CD14-positive monocyte (primary cell): ENCODE results near the gene NUDT1. TPM values are rescaled to one million over a fixed set of nuclear protein-coding genes. Genes with fewer than 3 reads are reported as not detected.

Experiments used
- DNase-seq, 3 donors: peaks; one replicate each; pipeline ENCODE4 v3.0.0-alpha.2; 2011 to 2022
- H2AFZ ChIP-seq: 2 replicates; pipeline ENCODE4 v1.6.0; 2012; ENCODE audit warnings: mild to moderate bottlenecking, low read depth, low read length, inconsistent platforms; ENCODE audit not compliant: insufficient read depth, poor library complexity, severe bottlenecking
- H3K27ac ChIP-seq, 2 donors: 1 replicate in 1 of 2; 2 replicates in 1 of 2; pipeline ENCODE4 v1.5.1; 2012 to 2013; ENCODE audit warnings: low read length in 2 of 2, control low read depth in 1 of 2, inconsistent platforms in 1 of 2, low read depth in 1 of 2, mild to moderate bottlenecking in 1 of 2
- H3K27me3 ChIP-seq, 2 donors: one replicate each; pipeline versions ENCODE4 v1.6.0 to v1.6.1; 2011 to 2013; ENCODE audit warnings: low read length in 2 of 2; ENCODE audit not compliant: control insufficient read depth in 2 of 2, insufficient read depth in 2 of 2
- H3K36me3 ChIP-seq, 2 donors: replicated peaks in 1 of 2; 1 replicate in 1 of 2; 2 replicates in 1 of 2; pipeline versions ENCODE4 v1.5.1 to v1.6.1; 2012 to 2013; ENCODE audit warnings: low read length in 2 of 2, control low read depth in 1 of 2, inconsistent platforms in 1 of 2, mild to moderate bottlenecking in 1 of 2; ENCODE audit not compliant: insufficient read depth in 2 of 2, control insufficient read depth in 1 of 2
- H3K4me1 ChIP-seq, 2 donors: 1 replicate in 1 of 2; 2 replicates in 1 of 2; pipeline versions ENCODE4 v1.5.1 to v1.6.1; 2012 to 2013; ENCODE audit warnings: low read length in 2 of 2, control low read depth in 1 of 2, inconsistent platforms in 1 of 2, mild to moderate bottlenecking in 1 of 2, moderate library complexity in 1 of 2; ENCODE audit not compliant: insufficient read depth in 2 of 2, control insufficient read depth in 1 of 2
- H3K4me2 ChIP-seq: replicated peaks from 2 replicates; pipeline ENCODE3; 2012; ENCODE audit warnings: low read length, moderate library complexity, mild to moderate bottlenecking; ENCODE audit not compliant: poor library complexity, severe bottlenecking; ENCODE audit errors: extremely low read depth
- H3K4me3 ChIP-seq, 3 experiments: fragments of 200-600 bp in 1 of 3; sonication (generic) in 1 of 3; replicated peaks in 1 of 3; 1 replicate in 2 of 3; 2 replicates in 1 of 3; pipeline ENCODE4 v1.5.1; 2011 to 2013; ENCODE audit warnings: low read length in 3 of 3, mild to moderate bottlenecking in 3 of 3, control low read depth in 2 of 3, low read depth in 2 of 3, inconsistent platforms in 1 of 3, moderate library complexity in 1 of 3
- H3K79me2 ChIP-seq: 2 replicates; pipeline ENCODE4 v1.6.0; 2012; ENCODE audit warnings: mild to moderate bottlenecking, control low read depth, inconsistent platforms, low read length, moderate library complexity; ENCODE audit not compliant: insufficient read depth
- H3K9ac ChIP-seq: 2 replicates; pipeline ENCODE4 v1.6.0; 2017; ENCODE audit warnings: low read length, mild to moderate bottlenecking; ENCODE audit not compliant: insufficient read depth, poor library complexity, severe bottlenecking
- H3K9me3 ChIP-seq, 2 donors: replicated peaks in 1 of 2; 1 replicate in 1 of 2; 2 replicates in 1 of 2; pipeline versions ENCODE4 v1.5.1 to v1.6.1; 2012 to 2013; ENCODE audit warnings: low read length in 2 of 2, control low read depth in 1 of 2; ENCODE audit not compliant: control insufficient read depth in 1 of 2, insufficient read depth in 1 of 2
- H4K20me1 ChIP-seq: 2 replicates; pipeline ENCODE4 v1.6.0; 2012; ENCODE audit warnings: mild to moderate bottlenecking, low read length, control low read depth, moderate library complexity; ENCODE audit not compliant: insufficient read depth
- H3K27ac Mint-ChIP-seq, 7 donors: one replicate each; pipeline ENCODE4 v1.8.0; 2020; ENCODE audit warnings: mild to moderate bottlenecking in 7 of 7, mixed read lengths in 7 of 7, moderate library complexity in 6 of 7, inconsistent platforms in 2 of 7
- H3K27me3 Mint-ChIP-seq, 3 donors: one replicate each; pipeline ENCODE4 v1.8.0; 2021 to 2022; ENCODE audit warnings: low read depth in 3 of 3, mild to moderate bottlenecking in 3 of 3, mixed read lengths in 3 of 3, moderate library complexity in 3 of 3, inconsistent platforms in 1 of 3
- H3K36me3 Mint-ChIP-seq, 2 donors: one replicate each; pipeline ENCODE4 v1.8.0; 2020; ENCODE audit warnings: mixed read lengths in 2 of 2, inconsistent platforms in 1 of 2, mild to moderate bottlenecking in 1 of 2
- H3K4me1 Mint-ChIP-seq: one replicate; pipeline ENCODE4 v1.8.0; 2020; ENCODE audit warnings: mild to moderate bottlenecking, mixed read lengths
- H3K4me3 Mint-ChIP-seq, 2 donors: one replicate each; pipeline ENCODE4 v1.8.0; 2020; ENCODE audit warnings: mild to moderate bottlenecking in 2 of 2, mixed read lengths in 2 of 2, moderate library complexity in 1 of 2
- H3K9me3 Mint-ChIP-seq, 7 donors: one replicate each; pipeline ENCODE4 v1.8.0; 2020 to 2022; ENCODE audit warnings: mixed read lengths in 7 of 7, mild to moderate bottlenecking in 6 of 7, moderate library complexity in 6 of 7, inconsistent platforms in 2 of 7
- CTCF ChIP-seq: fragments of 200-600 bp; IDR thresholded peaks from one replicate; pipeline ENCODE4 v1.8.0; 2022; ENCODE audit warnings: antibody characterized with exemption, mild to moderate bottlenecking
- WGBS: methylation state at CpG from one replicate; pipeline ENCODE4 v1.1.5; 2013; ENCODE audit warnings: missing lambda C conversion rate; ENCODE audit not compliant: insufficient coverage; 5-methylcytosine and 5-hydroxymethylcytosine counted together
- intact Hi-C, 2 donors: fragments of 100-400 bp; cut with micrococcal nuclease; formaldehyde crosslinking; loops; one replicate each; pipeline versions ENCODE4 v1.15.0 to v1.15.1; 2023
- polyA plus RNA-seq, 3 donors: library from polyadenylated mRNA; depleted of rRNA in 1 of 3; unstranded in 2 of 3; stranded (reverse) in 1 of 3; fragments of 300-500 nt in 2 of 3; fragments of >200 nt in 1 of 3; fragmentation: Illumina TruSeq in 2 of 3; gene quantifications; 1 replicate in 2 of 3; 2 replicates in 1 of 3; pipeline ENCODE4 v1.2.3, GENCODE V29; 2012 to 2021

Gene NUDT1
- polyA plus RNA-seq, 3 donors, result 19.6 to 42.6 (median 40.8) TPM

DNA sequence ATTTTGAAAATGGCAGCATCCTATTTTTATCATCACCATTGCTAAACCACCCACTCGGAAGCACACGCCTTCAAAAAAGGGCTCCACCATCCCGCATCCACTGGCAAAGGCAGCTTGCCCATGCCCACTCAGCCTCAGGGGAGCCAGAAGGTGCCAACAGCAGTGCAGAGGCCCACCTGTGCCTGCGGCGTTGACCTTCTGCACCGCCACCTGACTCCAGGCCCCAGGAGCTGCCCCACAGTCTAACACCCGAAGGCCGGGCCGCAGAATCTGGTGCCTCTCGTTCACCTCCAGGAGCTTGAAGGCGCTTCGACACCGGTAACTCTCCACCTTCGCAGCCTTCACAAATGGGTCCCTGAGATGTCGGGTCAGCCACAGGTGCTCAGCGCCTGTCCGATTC, 2.8 kb upstream of the NUDT1 start:
- H3K9ac ChIP-seq, result no peak overlapping the region
- H3K36me3 ChIP-seq, result peaks cover 27 to 34% of the 10 kb centered on the region in 2 donors
- peaks cover 4% of the 10 kb centered on the region for H4K20me1 ChIP-seq
- H3K36me3 Mint-ChIP-seq, result peaks cover 31 to 49% of the 10 kb centered on the region in 2 donors
- H3K4me3 ChIP-seq, result no peak overlapping the region
- H3K27me3 Mint-ChIP-seq, result peaks cover 0 to 2% (median 0%) of the 10 kb centered on the region in 3 donors
- no peaks in the 10 kb centered on the region for H3K9me3 ChIP-seq
- peak overlapping the region; percentile 6 to 33 for H3K27ac ChIP-seq
- intact Hi-C loops, result no loop called here
- no peak for TF ChIP-seq CTCF
- H3K9me3 Mint-ChIP-seq, result peaks cover 0 to 3% (median 2%) of the 10 kb centered on the region in 7 donors
- H2AFZ ChIP-seq, result no peak overlapping the region
- peaks cover 72% of the 10 kb centered on the region for H3K79me2 ChIP-seq
- 95% methylated on average over 17 of the region's 17 CpGs for WGBS
- no peaks in the 10 kb centered on the region for H3K27me3 ChIP-seq
- peaks cover 57% of the 10 kb centered on the region for H3K4me1 Mint-ChIP-seq
- DNase-seq, result no peak
- H3K27ac Mint-ChIP-seq, result peak overlapping the region in 4 of 7 donors; percentile 37 to 80 (median 66)
- peaks cover 53 to 59% of the 10 kb centered on the region in 2 donors for H3K4me1 ChIP-seq
- no peak overlapping the region for H3K4me2 ChIP-seq
- no peak overlapping the region for H3K4me3 Mint-ChIP-seq

DNA sequence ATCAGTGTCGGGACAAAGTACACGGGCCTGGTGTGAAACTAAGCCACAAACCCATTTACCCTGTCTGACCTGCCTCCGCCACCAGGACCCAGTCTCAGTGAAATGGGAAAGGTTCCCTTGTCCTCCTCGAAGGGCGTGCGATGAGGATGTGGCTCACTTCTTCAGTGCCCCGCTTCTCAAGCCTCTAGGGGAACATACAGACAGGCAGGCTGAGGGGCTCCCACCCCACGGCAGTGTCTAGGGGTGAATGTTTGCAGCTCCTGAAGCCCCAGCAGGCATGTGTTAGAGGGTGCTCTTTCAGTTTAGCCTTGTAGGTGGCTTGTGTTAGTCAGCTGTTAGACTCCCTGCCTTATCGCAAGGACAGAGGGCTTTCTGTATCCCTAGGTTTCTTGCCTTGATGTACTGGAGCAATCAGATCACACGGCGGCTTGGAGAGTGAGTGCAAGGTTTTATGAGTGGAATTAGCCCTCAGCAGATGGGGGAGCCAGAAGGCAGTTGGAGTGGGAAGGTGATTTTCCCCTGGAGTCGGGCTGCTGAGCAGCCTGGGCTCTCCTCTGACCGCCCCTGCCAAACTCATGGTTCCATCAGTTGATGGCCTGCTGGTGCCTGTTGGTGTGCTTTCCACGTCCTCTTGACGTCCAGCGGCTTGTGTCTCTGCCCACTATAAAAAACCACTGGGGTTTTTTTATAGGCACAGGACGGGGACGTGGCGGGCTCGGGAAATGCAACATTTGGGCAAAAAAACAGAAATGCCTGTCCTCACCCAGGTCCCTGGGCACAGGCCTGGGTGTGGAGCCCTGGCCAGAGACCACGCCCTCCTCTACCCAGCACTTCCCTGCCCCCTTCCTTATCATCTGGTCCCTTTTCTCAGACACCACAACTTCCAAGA, 759 bp downstream of the NUDT1 start:
- TF ChIP-seq CTCF, result no peak
- Histone ChIP-seq H3K36me3 (peaks cover 12 to 17% of the 10 kb centered on the region in 2 donors), H3K9ac (peak overlapping the region; percentile 91), H3K4me1 (peaks cover 68 to 72% of the 10 kb centered on the region in 2 donors), H3K4me3 (peak overlapping the region; percentile 77 to 93 (median 86)), H3K4me2 (peak overlapping the region; percentile 90), H4K20me1 (peaks cover 4% of the 10 kb centered on the region), H3K79me2 (peaks cover 52% of the 10 kb centered on the region), H3K9me3 (no peaks in the 10 kb centered on the region), H3K27me3 (no peaks in the 10 kb centered on the region), H3K27ac (peak overlapping the region; percentile 37 to 82), H2AFZ (peak overlapping the region; percentile 88)
- peaks cover 16 to 30% of the 10 kb centered on the region in 2 donors for H3K36me3 Mint-ChIP-seq
- peaks cover 0 to 3% (median 0%) of the 10 kb centered on the region in 3 donors for H3K27me3 Mint-ChIP-seq
- H3K4me1 Mint-ChIP-seq, result peaks cover 69% of the 10 kb centered on the region
- WGBS, result 32% methylated on average over 19 of the region's 21 CpGs
- intact Hi-C loops, result loop anchor here (1.0 to 5.0 kb wide), 2 partner anchors 10 to 70 kb away; partner anchors contain the start of genes SNX8 (in 2 of the 2) and MAD1L1 (in 1 of the 2)
- peak overlapping the region; percentile 91 to 92 for H3K4me3 Mint-ChIP-seq
- DNase-seq, result peak in 1 of 3 donors; percentile 26
- H3K27ac Mint-ChIP-seq, result peak overlapping the region; percentile 79 to 95 (median 90)
- peaks cover 0 to 3% (median 0%) of the 10 kb centered on the region in 7 donors for H3K9me3 Mint-ChIP-seq
